ENCODE results near the gene RNF5.

DNA sequence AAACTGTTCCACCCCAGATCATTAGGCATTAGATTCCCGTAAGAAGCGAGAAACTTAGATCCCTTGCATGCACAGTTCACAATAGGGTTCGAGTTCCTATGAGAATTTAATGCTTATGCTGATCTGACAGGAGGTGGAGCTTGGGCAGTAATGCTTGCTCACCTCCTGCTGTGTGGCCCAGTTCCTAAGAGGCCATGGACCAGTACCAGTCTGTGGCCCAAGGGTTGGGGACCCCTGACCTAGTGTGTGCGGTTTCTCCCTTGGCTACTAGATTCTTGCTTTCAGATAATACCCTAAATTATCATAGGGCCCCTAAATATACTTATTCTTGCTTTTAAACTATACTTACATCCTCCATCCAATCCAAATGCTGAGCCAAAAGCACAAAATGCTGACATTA lies 16.2 kb downstream of the RNF5 start:
- TF ChIP-seq, protein P1, sequence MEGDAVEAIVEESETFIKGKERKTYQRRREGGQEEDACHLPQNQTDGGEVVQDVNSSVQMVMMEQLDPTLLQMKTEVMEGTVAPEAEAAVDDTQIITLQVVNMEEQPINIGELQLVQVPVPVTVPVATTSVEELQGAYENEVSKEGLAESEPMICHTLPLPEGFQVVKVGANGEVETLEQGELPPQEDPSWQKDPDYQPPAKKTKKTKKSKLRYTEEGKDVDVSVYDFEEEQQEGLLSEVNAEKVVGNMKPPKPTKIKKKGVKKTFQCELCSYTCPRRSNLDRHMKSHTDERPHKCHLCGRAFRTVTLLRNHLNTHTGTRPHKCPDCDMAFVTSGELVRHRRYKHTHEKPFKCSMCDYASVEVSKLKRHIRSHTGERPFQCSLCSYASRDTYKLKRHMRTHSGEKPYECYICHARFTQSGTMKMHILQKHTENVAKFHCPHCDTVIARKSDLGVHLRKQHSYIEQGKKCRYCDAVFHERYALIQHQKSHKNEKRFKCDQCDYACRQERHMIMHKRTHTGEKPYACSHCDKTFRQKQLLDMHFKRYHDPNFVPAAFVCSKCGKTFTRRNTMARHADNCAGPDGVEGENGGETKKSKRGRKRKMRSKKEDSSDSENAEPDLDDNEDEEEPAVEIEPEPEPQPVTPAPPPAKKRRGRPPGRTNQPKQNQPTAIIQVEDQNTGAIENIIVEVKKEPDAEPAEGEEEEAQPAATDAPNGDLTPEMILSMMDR (IDR thresholded peaks at IDR 0.05), result no peak
- no peak for TF ChIP-seq POLR2A (IDR thresholded peaks at IDR 0.05)
